Endometrial microvascular endothelial cells (primary cell): ENCODE measurements around the gene CCDC186. TPM values are rescaled to one million over a fixed set of nuclear protein-coding genes. Genes with fewer than 3 reads are reported as not detected.

Experiments
- in situ Hi-C: cut with HindIII; loops from 2 replicates; pipeline ENCODE4 v1.10.0; 2017; ENCODE audit warnings: low sequenced_read_pairs, low pct_unique_long_range_greater_than_20kb; ENCODE audit errors: inconsistent ontology term
- total RNA-seq: library from RNA; depleted of rRNA; stranded (reverse); fragments of >200 nt; gene quantifications from one replicate; pipeline ENCODE4 v1.2.3, GENCODE V29; 2015; ENCODE audit errors: inconsistent ontology term

The CCDC186 gene
- total RNA-seq: 3.8 TPM

GRCh38 chr10:114173921-114174694 lies at the start of gene CCDC186:
CCDC186 (minus strand) TSS chr10:114174203; CDS start chr10:114163268, 10,935 bp downstream.
- in situ Hi-C loops: no loop called here

- in situ Hi-C loops: no loop called here
These were observed 49.1 kb upstream of the CCDC186 start for GRCh38 chr10:114223066-114223465.

GRCh38 chr10:114221235-114221634 lies 47.2 kb upstream of the CCDC186 start:
- in situ Hi-C loops: no loop called here

GRCh38 chr10:114220281-114220680 lies 46.3 kb upstream of the CCDC186 start:
- in situ Hi-C loops: no loop called here

GRCh38 chr10:114215033-114215432 lies 41.0 kb upstream of the CCDC186 start:
- in situ Hi-C loops: no loop called here

- in situ Hi-C loops: no loop called here
These were observed 38.1 kb upstream of the CCDC186 start for GRCh38 chr10:114212153-114212552.

GRCh38 chr10:114208351-114208750 lies 34.3 kb upstream of the CCDC186 start:
- in situ Hi-C loops: no loop called here

- in situ Hi-C loops: no loop called here
These were observed 33.3 kb upstream of the CCDC186 start for GRCh38 chr10:114207349-114207748.

GRCh38 chr10:114206902-114207301 lies 32.9 kb upstream of the CCDC186 start:
- in situ Hi-C loops: no loop called here

GRCh38 chr10:114202812-114203211 lies 28.8 kb upstream of the CCDC186 start:
- in situ Hi-C loops: no loop called here

- in situ Hi-C loops: no loop called here
These were observed 25.2 kb upstream of the CCDC186 start for GRCh38 chr10:114199239-114199638.

GRCh38 chr10:114195079-114195478 lies 21.1 kb upstream of the CCDC186 start:
- in situ Hi-C loops: no loop called here

GRCh38 chr10:114189700-114190099 lies 15.7 kb upstream of the CCDC186 start:
- in situ Hi-C loops: no loop called here

GRCh38 chr10:114188900-114189299 lies 14.9 kb upstream of the CCDC186 start:
- in situ Hi-C loops: no loop called here

GRCh38 chr10:114188001-114188400 lies 14.0 kb upstream of the CCDC186 start:
- in situ Hi-C loops: no loop called here

GRCh38 chr10:114184276-114184675 lies 10.3 kb upstream of the CCDC186 start:
- in situ Hi-C loops: no loop called here

- in situ Hi-C loops: no loop called here
These were observed 9.6 kb upstream of the CCDC186 start for GRCh38 chr10:114183563-114183962.

- in situ Hi-C loops: no loop called here
These were observed 8.0 kb upstream of the CCDC186 start for GRCh38 chr10:114181971-114182370.

- in situ Hi-C loops: no loop called here
These were observed 6.9 kb upstream of the CCDC186 start for GRCh38 chr10:114180937-114181336.

- in situ Hi-C loops: no loop called here
These were observed 5.7 kb upstream of the CCDC186 start for GRCh38 chr10:114179747-114180146.

GRCh38 chr10:114179148-114179547 lies 5.1 kb upstream of the CCDC186 start, which contains the start of gene TDRD1:
TDRD1 (plus strand) TSS chr10:114179353; CDS start chr10:114187832, 8,479 bp downstream.
- in situ Hi-C loops: no loop called here
